Activated CD4-positive, alpha-beta T cell treated with anti-CD3 and anti-CD28 coated beads, Interleukin-2, amount 50 U/mL, for 1 hour (primary cell): ENCODE data around the gene STK26.

Experiments used
- DNase-seq: peaks from one replicate; pipeline ENCODE4 v3.0.0-alpha.2; 2020

The STK26 gene

DNA sequence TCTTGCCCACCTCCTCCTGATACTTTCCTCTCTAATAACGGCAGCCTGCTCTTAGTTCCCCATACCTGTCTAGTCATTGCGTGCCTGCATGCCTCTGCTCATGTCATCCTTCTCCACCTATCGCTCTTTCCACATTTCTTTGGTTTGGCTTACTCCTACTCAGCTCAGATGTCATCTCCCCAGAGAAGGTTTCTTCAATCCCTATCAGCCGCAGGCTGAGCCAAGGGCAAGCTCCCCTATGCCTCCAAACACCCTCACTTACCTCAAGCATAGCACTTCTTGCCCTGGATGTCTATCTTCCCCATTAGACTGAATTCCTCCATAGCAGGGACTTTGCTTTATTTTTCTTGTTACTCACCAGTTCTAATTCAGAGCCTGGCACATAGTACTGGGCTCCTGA is 78.1 kb downstream of the STK26 start:
- no peak for DNase-seq

DNA sequence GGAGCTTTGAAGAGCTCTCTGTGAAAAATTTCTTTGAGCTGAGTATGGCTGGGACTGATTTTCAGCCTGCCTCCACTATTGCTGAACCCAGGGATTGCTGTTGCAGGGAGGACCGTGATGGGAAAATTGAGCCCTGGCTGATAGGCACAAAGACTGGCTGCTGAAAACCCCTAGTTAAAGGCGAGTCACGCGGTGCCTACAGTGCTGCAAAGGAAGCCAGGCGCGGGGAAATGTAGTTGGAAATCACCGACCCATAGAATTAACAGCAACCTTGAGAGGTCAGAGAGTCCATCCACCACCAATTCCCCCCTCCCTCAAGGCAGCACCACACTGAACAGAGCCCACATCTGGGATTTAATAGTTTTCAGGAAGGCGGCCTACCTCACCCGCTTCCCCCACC is 78.7 kb downstream of the STK26 start:
- DNase-seq = no peak

DNA sequence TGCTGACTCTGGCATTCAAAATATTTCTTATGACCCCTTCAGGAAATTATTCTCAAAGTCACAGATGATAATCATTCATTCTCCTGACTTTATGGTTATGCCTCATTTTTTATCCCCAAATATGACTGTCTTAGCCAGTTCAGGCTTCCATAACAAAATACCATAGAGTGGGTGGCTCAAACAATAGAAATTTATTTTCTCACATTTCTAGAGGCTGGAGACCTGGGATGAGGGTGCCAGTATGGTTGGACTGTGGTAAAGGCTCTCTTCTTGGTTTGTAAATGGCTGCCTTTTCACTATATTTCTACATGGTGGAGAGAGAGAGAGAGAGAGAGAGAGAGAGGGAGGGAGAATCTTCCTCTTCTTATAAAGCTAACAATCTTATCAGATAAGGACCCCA is 84.2 kb downstream of the STK26 start:
- no peak for DNase-seq

DNA sequence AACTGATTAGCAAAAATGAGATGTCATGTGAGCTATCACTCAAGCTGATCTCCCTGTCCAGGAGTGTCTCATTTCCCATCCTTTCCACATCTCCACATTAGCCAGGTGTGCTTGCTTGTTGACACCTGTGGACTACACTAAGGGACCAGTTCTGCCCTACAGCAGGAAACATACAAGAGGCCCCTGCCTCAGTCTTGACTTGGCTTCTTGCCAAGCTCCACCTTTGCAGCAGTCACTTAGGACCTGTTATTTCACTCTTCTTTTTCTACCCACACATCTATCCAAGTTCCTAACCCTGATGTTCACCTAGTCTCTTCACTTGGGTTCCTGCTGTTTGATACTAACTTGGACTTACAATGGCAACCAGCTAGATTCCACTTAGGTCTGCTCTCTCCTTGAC is 91.5 kb downstream of the STK26 start:
- no peak for DNase-seq

DNA sequence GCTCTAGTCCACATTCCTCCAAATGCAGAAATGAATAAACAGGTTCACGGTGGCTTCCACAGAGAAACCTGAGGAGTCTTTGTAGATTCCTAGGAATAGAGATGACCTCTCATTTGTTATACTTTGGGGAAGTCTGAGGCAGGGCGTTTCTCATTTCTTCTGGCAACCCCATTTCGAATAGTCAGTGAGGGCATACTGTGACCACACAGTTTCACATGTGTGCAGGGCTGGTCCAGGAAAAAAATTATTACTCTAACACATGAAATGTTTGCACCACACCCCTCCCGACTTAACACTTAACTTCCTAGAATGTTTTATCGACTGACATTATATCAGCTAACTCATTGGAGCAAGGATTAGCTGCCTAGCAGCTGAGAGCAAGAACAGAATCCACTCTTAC is 92.7 kb downstream of the STK26 start:
- DNase-seq = no peak

DNA sequence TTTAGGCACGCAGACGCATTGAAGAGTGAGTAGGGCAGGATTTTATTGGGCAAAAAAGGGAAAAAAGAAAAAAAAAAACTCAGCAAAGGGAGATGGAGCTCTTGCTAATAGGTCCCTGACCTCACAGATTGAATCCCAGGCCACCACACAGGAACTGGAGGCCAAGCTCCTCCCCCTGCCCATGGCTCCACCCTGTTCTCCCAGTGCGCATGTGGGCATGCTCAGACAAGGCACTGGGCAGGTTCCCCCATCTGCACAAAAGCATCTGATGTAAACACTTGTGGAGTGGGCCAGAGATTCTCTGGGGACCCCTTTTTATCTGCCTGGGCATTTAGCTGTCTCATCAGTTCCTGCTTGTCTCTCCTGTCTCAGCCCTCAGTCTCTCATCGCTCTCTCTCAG is 95.3 kb downstream of the STK26 start:
- DNase-seq = no peak

DNA sequence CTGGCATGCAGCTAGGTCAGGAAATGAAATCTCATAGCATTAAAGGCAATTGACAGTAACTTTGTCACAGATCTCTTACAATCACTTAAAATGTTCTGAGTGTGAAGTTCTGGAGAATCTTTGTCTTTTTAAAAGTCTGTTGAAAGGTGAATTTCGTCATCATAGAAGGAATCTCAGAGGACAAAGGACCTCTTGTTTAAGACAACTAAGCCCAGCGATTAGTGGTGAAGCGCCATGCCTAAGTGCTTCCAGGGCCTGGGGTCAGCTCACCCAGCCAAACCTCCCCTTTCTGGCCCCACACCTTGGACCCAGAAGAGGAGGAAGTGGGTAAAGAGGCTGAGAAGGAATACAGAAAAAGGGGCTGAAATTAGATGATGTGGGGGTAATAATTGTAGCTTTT is 96.2 kb downstream of the STK26 start:
- no peak for DNase-seq

DNA sequence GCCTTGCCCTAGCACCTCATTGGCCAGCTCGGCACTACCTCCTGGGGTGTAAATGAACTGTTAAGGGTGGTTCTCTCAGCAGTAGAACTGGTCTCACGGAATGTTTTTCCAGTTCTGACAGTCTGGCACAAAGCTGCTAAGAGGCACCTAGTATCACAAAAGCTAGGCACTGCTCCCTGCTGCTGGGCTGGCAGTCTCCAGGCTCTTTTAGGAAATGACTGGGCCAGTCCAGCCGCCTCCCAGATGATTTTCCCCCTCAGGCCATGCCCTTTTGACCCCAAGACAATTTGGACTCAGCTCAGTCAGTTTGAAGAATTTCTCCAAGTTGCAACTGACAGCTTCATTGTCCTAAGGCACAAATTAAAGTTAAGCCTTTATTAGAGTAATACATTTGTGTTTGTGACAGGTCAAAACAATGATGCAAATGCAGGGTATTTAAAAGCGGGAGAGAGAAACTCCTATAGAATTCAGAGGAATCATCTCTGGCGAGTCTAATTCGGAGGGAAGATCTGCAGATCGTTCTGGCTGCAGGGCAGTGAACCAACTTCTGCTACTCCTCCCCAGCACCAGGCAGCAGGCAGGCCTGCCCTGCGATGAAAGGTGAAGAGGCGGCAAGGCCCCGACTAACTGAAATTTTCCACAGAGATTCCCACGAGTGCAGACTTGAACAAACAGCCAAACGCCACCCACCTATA is 96.9 kb downstream of the STK26 start:
- no peak for DNase-seq

DNA sequence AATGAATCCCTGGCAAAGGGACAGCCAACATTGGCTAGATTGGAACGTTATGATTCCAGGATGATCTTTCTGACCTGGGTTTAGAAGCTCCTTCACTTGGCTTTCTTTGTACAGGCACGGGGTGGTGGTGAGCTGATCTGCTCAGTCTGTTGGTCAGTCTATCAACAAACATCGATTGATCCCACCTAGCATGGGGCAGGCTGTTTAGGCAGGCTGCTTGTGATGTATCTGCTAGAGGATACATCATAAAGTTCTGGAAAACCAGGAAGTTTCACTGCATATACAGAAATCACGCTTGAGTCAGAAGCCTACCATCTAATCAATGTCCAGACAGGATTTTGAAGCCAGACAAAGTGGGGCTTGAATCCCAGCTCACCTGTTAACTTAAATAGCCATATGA is 97.8 kb downstream of the STK26 start:
- DNase-seq = no peak
